ENCODE results near the gene INSC. TPM values are rescaled to one million over a fixed set of nuclear protein-coding genes. Genes with fewer than 3 reads are reported as not detected.

The INSC gene
- total RNA-seq, 1 donor from 2014 or later = not detected

DNA sequence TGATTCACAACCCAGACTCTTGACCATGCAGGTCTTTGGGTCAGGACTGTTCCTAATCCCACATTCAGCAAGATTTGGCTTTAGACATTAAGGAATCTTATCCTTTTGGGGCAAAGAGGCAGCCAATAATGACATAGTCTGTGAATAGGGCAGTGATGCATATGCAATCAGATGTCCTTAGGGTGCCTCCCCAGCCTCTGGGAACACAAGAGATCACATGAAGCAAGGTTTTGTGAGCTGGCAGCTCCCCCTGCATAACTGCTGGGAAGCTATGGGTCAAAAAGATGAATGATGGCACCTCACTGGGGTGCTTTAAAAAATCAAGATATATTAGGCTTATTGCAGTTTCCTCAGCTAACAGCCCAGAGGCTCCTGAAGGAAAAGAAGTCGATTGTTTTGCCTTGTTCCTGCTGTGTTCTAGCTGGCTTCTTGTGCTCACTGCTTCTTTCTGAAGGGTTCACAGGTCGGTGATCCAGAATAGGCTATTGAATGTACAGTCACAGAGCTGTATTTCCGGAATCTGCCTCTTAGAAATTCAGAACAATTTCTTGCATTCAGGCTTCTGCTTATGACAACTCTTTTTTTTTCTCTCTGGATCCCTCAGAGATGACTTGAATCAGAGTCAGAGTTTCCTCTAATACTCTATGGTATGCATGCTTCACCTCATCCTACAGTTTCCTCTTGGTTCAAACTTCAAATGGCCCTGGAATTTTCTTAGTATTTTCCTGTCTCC, 31.7 kb downstream of the INSC start:
- H3K4me3 Mint-ChIP-seq (ENCODE audit: unreplicated experiment) = no peak overlapping the region
- no peak overlapping the region for H3K27ac Mint-ChIP-seq (ENCODE audit: unreplicated experiment)
- H3K36me3 Mint-ChIP-seq (ENCODE audit: unreplicated experiment) = no peaks in the 10 kb centered on the region
- TF ChIP-seq, protein P1, sequence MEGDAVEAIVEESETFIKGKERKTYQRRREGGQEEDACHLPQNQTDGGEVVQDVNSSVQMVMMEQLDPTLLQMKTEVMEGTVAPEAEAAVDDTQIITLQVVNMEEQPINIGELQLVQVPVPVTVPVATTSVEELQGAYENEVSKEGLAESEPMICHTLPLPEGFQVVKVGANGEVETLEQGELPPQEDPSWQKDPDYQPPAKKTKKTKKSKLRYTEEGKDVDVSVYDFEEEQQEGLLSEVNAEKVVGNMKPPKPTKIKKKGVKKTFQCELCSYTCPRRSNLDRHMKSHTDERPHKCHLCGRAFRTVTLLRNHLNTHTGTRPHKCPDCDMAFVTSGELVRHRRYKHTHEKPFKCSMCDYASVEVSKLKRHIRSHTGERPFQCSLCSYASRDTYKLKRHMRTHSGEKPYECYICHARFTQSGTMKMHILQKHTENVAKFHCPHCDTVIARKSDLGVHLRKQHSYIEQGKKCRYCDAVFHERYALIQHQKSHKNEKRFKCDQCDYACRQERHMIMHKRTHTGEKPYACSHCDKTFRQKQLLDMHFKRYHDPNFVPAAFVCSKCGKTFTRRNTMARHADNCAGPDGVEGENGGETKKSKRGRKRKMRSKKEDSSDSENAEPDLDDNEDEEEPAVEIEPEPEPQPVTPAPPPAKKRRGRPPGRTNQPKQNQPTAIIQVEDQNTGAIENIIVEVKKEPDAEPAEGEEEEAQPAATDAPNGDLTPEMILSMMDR (IDR thresholded peaks at IDR 0.05) = no peak
- H3K9me3 Mint-ChIP-seq (ENCODE audit: unreplicated experiment) = no peaks in the 10 kb centered on the region
- H3K4me1 Mint-ChIP-seq (ENCODE audit: unreplicated experiment) = no peaks in the 10 kb centered on the region
- DNase-seq (ENCODE audit: extremely low spot score, unreplicated experiment) = no peak
- H3K27me3 Mint-ChIP-seq (ENCODE audit: unreplicated experiment) = no peaks in the 10 kb centered on the region

- Mint-ChIP-seq H3K36me3 (ENCODE audit: unreplicated experiment) (no peaks in the 10 kb centered on the region), H3K9me3 (ENCODE audit: unreplicated experiment) (peaks cover 3% of the 10 kb centered on the region), H3K27ac (ENCODE audit: unreplicated experiment) (no peak overlapping the region), H3K4me3 (ENCODE audit: unreplicated experiment) (no peak overlapping the region), H3K4me1 (ENCODE audit: unreplicated experiment) (no peaks in the 10 kb centered on the region), H3K27me3 (ENCODE audit: unreplicated experiment) (no peaks in the 10 kb centered on the region)
- TF ChIP-seq, protein P1 (IDR thresholded peaks at IDR 0.05) = no peak
- no peak for DNase-seq (ENCODE audit: extremely low spot score, unreplicated experiment)
Measured at GRCh38 chr11:15148169-15148568, 33.4 kb downstream of the INSC start.

- Mint-ChIP-seq H3K36me3 (ENCODE audit: unreplicated experiment) (no peaks in the 10 kb centered on the region), H3K4me1 (ENCODE audit: unreplicated experiment) (no peaks in the 10 kb centered on the region), H3K27me3 (ENCODE audit: unreplicated experiment) (no peaks in the 10 kb centered on the region), H3K9me3 (ENCODE audit: unreplicated experiment) (peaks cover 3% of the 10 kb centered on the region), H3K4me3 (ENCODE audit: unreplicated experiment) (no peak overlapping the region), H3K27ac (ENCODE audit: unreplicated experiment) (no peak overlapping the region)
- TF ChIP-seq, protein P1 (IDR thresholded peaks at IDR 0.05) = no peak
- DNase-seq (ENCODE audit: extremely low spot score, unreplicated experiment) = no peak
Measured at GRCh38 chr11:15149050-15149449, 34.3 kb downstream of the INSC start.

- DNase-seq (ENCODE audit: extremely low spot score, unreplicated experiment) = no peak
- Mint-ChIP-seq H3K4me3 (ENCODE audit: unreplicated experiment) (no peak overlapping the region), H3K36me3 (ENCODE audit: unreplicated experiment) (no peaks in the 10 kb centered on the region), H3K9me3 (ENCODE audit: unreplicated experiment) (peaks cover 3% of the 10 kb centered on the region), H3K4me1 (ENCODE audit: unreplicated experiment) (no peaks in the 10 kb centered on the region), H3K27ac (ENCODE audit: unreplicated experiment) (no peak overlapping the region), H3K27me3 (ENCODE audit: unreplicated experiment) (no peaks in the 10 kb centered on the region)
- TF ChIP-seq, protein P1 (IDR thresholded peaks at IDR 0.05) = no peak
Measured at GRCh38 chr11:15150507-15150906, 35.8 kb downstream of the INSC start.

GRCh38 chr11:15153231-15153630, 38.5 kb downstream of the INSC start:
- no peak overlapping the region for H3K4me3 Mint-ChIP-seq (ENCODE audit: unreplicated experiment)

More at GRCh38 chr11:15153231-15153630, 38.5 kb downstream of the INSC start:
- Mint-ChIP-seq H3K4me1 (ENCODE audit: unreplicated experiment) (peaks cover 4% of the 10 kb centered on the region), H3K27me3 (ENCODE audit: unreplicated experiment) (no peaks in the 10 kb centered on the region), H3K36me3 (ENCODE audit: unreplicated experiment) (no peaks in the 10 kb centered on the region), H3K9me3 (ENCODE audit: unreplicated experiment) (peaks cover 3% of the 10 kb centered on the region), H3K27ac (ENCODE audit: unreplicated experiment) (no peak overlapping the region)
- DNase-seq (ENCODE audit: extremely low spot score, unreplicated experiment) = no peak
- TF ChIP-seq, protein P1 (IDR thresholded peaks at IDR 0.05) = no peak
